ENCODE data around the gene SLC22A7.

- no peak for TF ChIP-seq YY1 (IDR thresholded peaks at IDR 0.05; ENCODE audit: insufficient read depth, insufficient read length)
- TF ChIP-seq ZNF274 (IDR thresholded peaks at IDR 0.05; ENCODE audit: low read depth, low read length) = no peak
These were observed 19.5 kb upstream of the SLC22A7 start for GRCh38 chr6:43278524-43279078.
